IMR-90 (cell line): Measurements from ENCODE around the gene ARTN. TPM values are rescaled to one million over a fixed set of nuclear protein-coding genes. Genes with fewer than 3 reads are reported as not detected.

Experiments used
- ATAC-seq: fragments of 200-7000 bp; cut with Tn5 transposase; 2 replicates; pipeline ENCODE4 v1.9.1; 2020; ENCODE audit warnings: low read depth, mild to moderate bottlenecking, moderate library complexity
- BruUV-seq: library from RNA; stranded (reverse); fragments of 400-500 nt; replicated peaks from 2 replicates; lab custom pipeline; 2021; lab: Mats Ljungman, UMichigan
- CTCF ChIA-PET: fragments of 300-600 bp; formaldehyde crosslinking; extraction: SDS; loops from one replicate; lab custom pipeline; 2021; ENCODE audit warnings: antibody characterized with exemption; lab: Yijun Ruan, JAX
- POLR2A ChIA-PET: fragments of 300-600 bp; sonication (Branson Sonifier 250); formaldehyde crosslinking; loops from one replicate; lab custom pipeline; 2022; ENCODE audit warnings: antibody characterized with exemption; ENCODE audit not compliant: unreplicated experiment; lab: Charles Lee
- DNase-seq: peaks from one replicate; pipeline ENCODE4 v3.0.0; 2013
- H2AFZ ChIP-seq: replicated peaks from 2 replicates; pipeline ENCODE3; 2013; ENCODE audit warnings: low read length, mild to moderate bottlenecking; ENCODE audit not compliant: poor library complexity
- H2AK5ac ChIP-seq: 2 replicates; pipeline ENCODE4 v1.6.1; 2013; ENCODE audit warnings: low read depth, low read length, inconsistent platforms
- H2AK9ac ChIP-seq: replicated peaks from 2 replicates; pipeline ENCODE3; 2013; ENCODE audit warnings: mild to moderate bottlenecking, low read depth, low read length, moderate library complexity; ENCODE audit not compliant: poor library complexity
- H2BK120ac ChIP-seq: 2 replicates; pipeline ENCODE4 v1.6.1; 2013; ENCODE audit warnings: low read depth, low read length, inconsistent platforms
- H2BK15ac ChIP-seq: 3 replicates; pipeline ENCODE4 v1.6.1; 2013; ENCODE audit warnings: low read depth, low read length, inconsistent platforms
- H2BK20ac ChIP-seq: 2 replicates; pipeline ENCODE4 v1.6.1; 2013; ENCODE audit warnings: low read depth, mild to moderate bottlenecking, inconsistent platforms, low read length, moderate library complexity
- H2BK5ac ChIP-seq: 2 replicates; pipeline ENCODE4 v1.6.1; 2013; ENCODE audit warnings: mild to moderate bottlenecking, low read depth, low read length, inconsistent platforms; ENCODE audit not compliant: poor library complexity, severe bottlenecking
- H3K14ac ChIP-seq: replicated peaks from 2 replicates; pipeline ENCODE4 v1.6.1; 2013; ENCODE audit warnings: low read depth, low read length, inconsistent platforms
- H3K18ac ChIP-seq: 2 replicates; pipeline ENCODE4 v1.6.1; 2013; ENCODE audit warnings: low read depth, low read length, control low read depth
- H3K23ac ChIP-seq: 2 replicates; pipeline ENCODE4 v1.6.1; 2013; ENCODE audit warnings: low read depth, low read length, inconsistent platforms
- H3K27ac ChIP-seq: 2 replicates; pipeline ENCODE4 v1.5.1; 2013; ENCODE audit warnings: mild to moderate bottlenecking, control low read depth, low read length; ENCODE audit not compliant: insufficient read depth
- H3K27me3 ChIP-seq: 2 replicates; pipeline ENCODE4 v1.6.1; 2013; ENCODE audit warnings: low read length; ENCODE audit not compliant: control insufficient read depth, insufficient read depth
- H3K36me3 ChIP-seq: 2 replicates; pipeline ENCODE4 v1.6.1; 2013; ENCODE audit warnings: low read length, mixed read lengths; ENCODE audit not compliant: control insufficient read depth, insufficient read depth
- H3K4ac ChIP-seq: 2 replicates; pipeline ENCODE4 v1.6.1; 2013; ENCODE audit warnings: low read depth, low read length, inconsistent platforms
- H3K4me1 ChIP-seq: 2 replicates; pipeline ENCODE4 v1.6.1; 2013; ENCODE audit warnings: low read length, mixed read lengths; ENCODE audit not compliant: control insufficient read depth, insufficient read depth
- H3K4me2 ChIP-seq: 2 replicates; pipeline ENCODE4 v1.6.1; 2013; ENCODE audit warnings: low read depth, mild to moderate bottlenecking, control low read depth, low read length, moderate library complexity
- H3K4me3 ChIP-seq: 2 replicates; pipeline ENCODE4 v1.5.1; 2013; ENCODE audit warnings: low read depth, mild to moderate bottlenecking, control low read depth, low read length, moderate library complexity; ENCODE audit not compliant: insufficient read depth
- H3K56ac ChIP-seq: 2 replicates; pipeline ENCODE4 v1.6.1; 2013; ENCODE audit warnings: low read length, inconsistent platforms; ENCODE audit not compliant: insufficient read depth; ENCODE audit errors: extremely low read depth
- H3K79me1 ChIP-seq, 2 experiments: 2 replicates each; pipeline ENCODE4 v1.6.1; 2013; ENCODE audit warnings: low read length in 2 of 2, inconsistent platforms in 1 of 2, low read depth in 1 of 2
- H3K9ac ChIP-seq: 2 replicates; pipeline ENCODE4 v1.6.1; 2013; ENCODE audit warnings: low read depth, low read length, control low read depth
- H3K9me1 ChIP-seq: 2 replicates; pipeline ENCODE4 v1.6.1; 2013; ENCODE audit warnings: low read length, inconsistent platforms; ENCODE audit not compliant: insufficient read depth
- H3K9me3 ChIP-seq: 2 replicates; pipeline ENCODE4 v1.6.1; 2013; ENCODE audit warnings: low read length; ENCODE audit not compliant: control insufficient read depth, insufficient read depth
- H4K20me1 ChIP-seq: 2 replicates; pipeline ENCODE4 v1.6.1; 2013; ENCODE audit warnings: low read length, inconsistent platforms; ENCODE audit not compliant: insufficient read depth
- H4K5ac ChIP-seq: 2 replicates; pipeline ENCODE4 v1.6.1; 2013; ENCODE audit warnings: mild to moderate bottlenecking, low read depth, low read length, control low read depth
- H4K8ac ChIP-seq, 2 experiments: 2 replicates each; pipeline ENCODE4 v1.6.1; 2013; ENCODE audit warnings: low read depth in 2 of 2, low read length in 2 of 2, control low read depth in 1 of 2, inconsistent platforms in 1 of 2
- H4K91ac ChIP-seq: 2 replicates; pipeline ENCODE4 v1.6.1; 2013; ENCODE audit warnings: low read depth, low read length, inconsistent platforms; ENCODE audit not compliant: insufficient read depth
- BHLHE40 ChIP-seq: fragments of 150-350 bp; IDR thresholded peaks from 2 replicates; pipeline ENCODE4 v1.6.1; 2016; ENCODE audit warnings: mild to moderate bottlenecking, low read depth, low read length
- MXI1 ChIP-seq: IDR thresholded peaks from 2 replicates; pipeline ENCODE4 v1.6.1; 2012; ENCODE audit warnings: low read depth, mild to moderate bottlenecking, low read length, moderate library complexity, borderline replicate concordance
- WGBS, 2 experiments: methylation state at CpG; one replicate each; pipeline versions ENCODE4 v1.1.5 to v1.1.7; 2013; ENCODE audit warnings: missing lambda C conversion rate in 2 of 2; ENCODE audit not compliant: insufficient read length in 1 of 2; ENCODE audit errors: extremely low coverage in 2 of 2; 5-methylcytosine and 5-hydroxymethylcytosine counted together
- dilution Hi-C: fragments of 300-500 bp; cut with HindIII; formaldehyde crosslinking; loops from one replicate; pipeline ENCODE4 v1.14.3; 2018; ENCODE audit warnings: low sequenced_read_pairs; ENCODE audit not compliant: unreplicated experiment
- in situ Hi-C: fragments of 300-500 bp; cut with MboI; formaldehyde crosslinking; loops from 3 replicates; pipeline ENCODE4 v1.14.3; 2019; ENCODE audit warnings: low sequenced_read_pairs, inconsistent platforms, mixed read lengths
- intact Hi-C: fragments of 100-400 bp; cut with micrococcal nuclease; formaldehyde crosslinking; loops from 2 replicates; pipeline ENCODE4 v1.10.0; 2022
- polyA plus RNA-seq, 3 experiments: library from polyadenylated mRNA; depleted of rRNA; stranded (reverse); fragments of >200 nt; gene quantifications; 2 replicates each; pipeline ENCODE4 v1.2.3, GENCODE V29; 2012; ENCODE audit warnings: low replicate concordance in 1 of 3
- total RNA-seq: library from RNA; depleted of rRNA; stranded (reverse); fragments of >200 nt; gene quantifications from 2 replicates; pipeline ENCODE4 v1.2.3, GENCODE V29; 2012

Gene ARTN
- total and polyA plus RNA-seq, 2 of the 4 experiments (the other 2 are of a cell fraction) = 0.29 TPM; not detected in 1

DNA sequence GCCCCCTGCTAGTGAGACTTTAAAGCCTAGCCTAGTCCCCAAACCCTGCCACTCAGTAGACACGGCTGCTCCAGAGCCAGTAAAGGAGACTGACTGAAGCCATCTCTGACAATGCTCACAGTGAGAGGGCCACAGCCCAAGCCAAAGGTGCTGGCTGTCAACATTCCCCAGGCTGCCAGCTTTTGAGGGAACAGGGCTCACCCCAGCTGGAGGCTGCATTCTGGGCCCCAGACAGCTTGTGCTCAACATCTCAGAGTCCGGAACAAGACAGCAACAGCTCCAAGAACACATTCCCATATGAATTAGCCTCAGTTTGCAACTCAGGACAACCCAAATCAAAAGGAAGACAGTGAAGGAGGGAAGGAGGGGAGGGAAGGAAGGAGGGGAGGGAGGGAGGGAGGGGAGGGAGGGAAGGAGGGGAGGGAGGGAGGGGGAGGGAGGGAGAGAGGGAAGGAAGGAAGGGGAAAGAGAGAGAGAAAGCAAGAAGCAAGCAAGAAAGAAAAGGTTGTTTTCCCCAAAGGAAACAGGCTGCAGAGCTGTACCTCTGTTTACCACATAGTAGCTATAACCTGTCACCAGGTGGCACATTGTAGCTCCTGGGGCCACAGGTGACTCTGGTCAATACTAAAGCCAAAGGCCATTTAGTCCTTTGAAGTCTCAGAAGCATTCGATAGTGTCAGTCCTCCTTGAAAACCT is 5.4 kb downstream of the ARTN start:
- H2AFZ ChIP-seq = no peak overlapping the region
- ChIA-PET POLR2A (interaction anchor here (0.6 kb wide), 1 partner anchor 248 kb away, joined by 3 read pairs; no protein-coding TSS in a partner anchor), CTCF (no interaction called here)
- no peak overlapping the region for H3K27ac ChIP-seq
- DNase-seq (no peak), ATAC-seq (no peak)
- H3K9me3 ChIP-seq = no peaks in the 10 kb centered on the region
- intact Hi-C loops = no loop called here
- BruUV-seq = no TSS peak
- no peak overlapping the region for H2BK5ac ChIP-seq
- H3K4me1 ChIP-seq = peaks cover 4% of the 10 kb centered on the region; the same call in 1 of the 2 replicates
- no peak overlapping the region for H3K4me3 ChIP-seq
- no peak overlapping the region for H4K8ac ChIP-seq
- H2AK9ac ChIP-seq = no peak overlapping the region
- H4K91ac ChIP-seq = no peak overlapping the region
- in situ Hi-C loops = no loop called here
- H2BK15ac ChIP-seq = no peak overlapping the region
- H3K79me1 ChIP-seq = peaks cover 0 to 3% of the 10 kb centered on the region in 2 experiments; a peak in 1 of 4 replicates
- H3K23ac ChIP-seq = no peak overlapping the region
- 60% methylated on average over 2 of the region's 3 CpGs; no CpG with 5 or more reads in 1 of the 2 experiments for WGBS, 2 experiments
- peaks cover 3% of the 10 kb centered on the region; the same call in 1 of the 2 replicates for H4K20me1 ChIP-seq
- H3K14ac ChIP-seq = no peak overlapping the region
- dilution Hi-C loops = no loop called here
- TF ChIP-seq MXI1 (no peak), BHLHE40 (no peak)
- H2AK5ac ChIP-seq = no peak overlapping the region
- no peak overlapping the region for H3K9ac ChIP-seq
- peaks cover 3% of the 10 kb centered on the region; the same call in 1 of the 2 replicates for H3K9me1 ChIP-seq
- no peak overlapping the region for H3K4ac ChIP-seq
- H4K5ac ChIP-seq = no peak overlapping the region
- no peaks in the 10 kb centered on the region; the same call in 1 of the 2 replicates for H3K27me3 ChIP-seq
- no peak overlapping the region for H3K4me2 ChIP-seq
- no peaks in the 10 kb centered on the region for H3K36me3 ChIP-seq
- no peak overlapping the region for H3K18ac ChIP-seq
- H3K56ac ChIP-seq = no peak overlapping the region
- H2BK20ac ChIP-seq = no peak overlapping the region
- H2BK120ac ChIP-seq = no peak overlapping the region
